OCI-LY3 (cell line): ENCODE measurements around the gene EDN1.

ENCODE experiments used
- H2AFZ ChIP-seq: fragments of 200-600, 300-600 bp; shearing (Covaris generic); 2 replicates; pipeline ENCODE4 v1.6.0; 2014; ENCODE audit warnings: antibody characterized with exemption, low read depth, low read length
- H3K27ac ChIP-seq: fragments of 200-600, 300-600 bp; sonication (generic); 2 replicates; pipeline ENCODE4 v1.5.1; 2014; ENCODE audit warnings: mild to moderate bottlenecking, low read length, moderate library complexity, mixed read lengths
- H3K27me3 ChIP-seq: fragments of 200-600, 300-600 bp; sonication (generic); 2 replicates; pipeline ENCODE4 v1.6.1; 2014; ENCODE audit warnings: low read depth, low read length, mixed read lengths
- H3K36me3 ChIP-seq: fragments of 200-600, 300-600 bp; sonication (generic); replicated peaks from 2 replicates; pipeline ENCODE3; 2014; ENCODE audit warnings: low read depth, low read length, mixed read lengths
- H3K4me1 ChIP-seq: fragments of 300-600, 200-600 bp; sonication (generic); 2 replicates; pipeline ENCODE4 v1.6.1; 2014; ENCODE audit warnings: low read length, mixed read lengths
- H3K4me2 ChIP-seq: fragments of 200-600, 300-600 bp; sonication (generic); 2 replicates; pipeline ENCODE4 v1.6.1; 2014; ENCODE audit warnings: low read length, mixed read lengths
- H3K4me3 ChIP-seq: fragments of 300-600, 200-600 bp; sonication (generic); 2 replicates; pipeline ENCODE4 v1.5.1; 2014; ENCODE audit warnings: antibody characterized with exemption, mild to moderate bottlenecking, low read length, moderate library complexity
- H3K79me2 ChIP-seq: fragments of 300-600, 200-600 bp; shearing (Covaris generic); 2 replicates; pipeline ENCODE4 v1.6.1; 2014; ENCODE audit warnings: mild to moderate bottlenecking, low read length, mixed read lengths
- H3K9ac ChIP-seq: fragments of 300-600, 200-600 bp; shearing (Covaris generic); 2 replicates; pipeline ENCODE4 v1.6.0; 2014; ENCODE audit warnings: mild to moderate bottlenecking, low read length, moderate library complexity
- H3K9me3 ChIP-seq: fragments of 200-600, 300-600 bp; shearing (Covaris generic); 2 replicates; pipeline ENCODE4 v1.6.1; 2014; ENCODE audit warnings: low read length, mixed read lengths; ENCODE audit not compliant: insufficient read depth
- H4K20me1 ChIP-seq: fragments of 200-600, 300-600 bp; sonication (generic); 2 replicates; pipeline ENCODE4 v1.6.1; 2016; ENCODE audit warnings: low read length, mixed read lengths; ENCODE audit not compliant: insufficient read depth
- EZH2phosphoT487 ChIP-seq: fragments of 200-600 bp; shearing (Covaris generic); IDR thresholded peaks from 2 replicates; pipeline ENCODE4 v1.6.1; 2018; ENCODE audit warnings: antibody characterized with exemption, mixed run types, low read depth
- TF ChIP-seq, protein P1 (sequence below): fragments of 200-600, 300-600 bp; sonication (generic); IDR thresholded peaks from 2 replicates; pipeline ENCODE4 v1.5.1; 2014; ENCODE audit warnings: antibody characterized with exemption, low read length, low read depth

EDN1 gene

DNA sequence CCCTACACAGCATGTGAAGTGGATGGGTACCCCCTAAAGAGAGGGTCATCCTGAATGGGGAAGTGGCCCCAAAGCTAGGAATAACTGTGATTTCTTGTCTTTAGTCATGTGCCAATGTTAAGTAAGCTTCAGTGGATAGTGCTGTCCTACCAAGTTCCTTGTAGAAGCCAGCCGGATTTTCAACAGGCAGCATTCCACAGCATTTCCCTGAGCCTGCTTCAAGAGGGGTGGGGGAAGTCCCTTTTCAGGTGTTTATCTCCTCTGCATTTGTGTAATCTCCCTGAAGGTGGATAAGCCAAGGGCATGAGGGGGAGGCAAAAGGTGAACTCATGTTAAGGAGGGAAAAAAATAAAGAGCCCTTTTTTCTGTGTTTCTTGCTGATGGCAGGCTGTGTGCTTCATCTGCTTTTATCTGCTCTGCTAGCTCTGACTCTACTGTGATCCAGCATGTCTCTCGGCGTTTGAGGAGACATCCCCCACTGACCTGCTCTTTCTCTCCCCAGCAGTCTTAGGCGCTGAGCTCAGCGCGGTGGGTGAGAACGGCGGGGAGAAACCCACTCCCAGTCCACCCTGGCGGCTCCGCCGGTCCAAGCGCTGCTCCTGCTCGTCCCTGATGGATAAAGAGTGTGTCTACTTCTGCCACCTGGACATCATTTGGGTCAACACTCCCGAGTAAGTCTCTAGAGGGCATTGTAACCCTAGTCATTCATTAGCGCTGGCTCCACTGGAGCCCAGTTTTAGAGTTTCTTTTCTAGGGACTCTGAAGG is 1.9 kb downstream of the EDN1 start:
- peaks cover 35% of the 10 kb centered on the region for H3K27me3 ChIP-seq
- H3K4me1 ChIP-seq = peaks cover 8% of the 10 kb centered on the region; the same call in 1 of the 2 replicates
- H2AFZ ChIP-seq = no peak overlapping the region
- H3K4me2 ChIP-seq = no peak overlapping the region
- H3K9ac ChIP-seq = no peak overlapping the region
- no peak overlapping the region for H3K27ac ChIP-seq
- no peaks in the 10 kb centered on the region for H4K20me1 ChIP-seq
- no peaks in the 10 kb centered on the region for H3K9me3 ChIP-seq
- H3K79me2 ChIP-seq = no peaks in the 10 kb centered on the region
- TF ChIP-seq EZH2phosphoT487 = no peak
- TF ChIP-seq, protein P1, sequence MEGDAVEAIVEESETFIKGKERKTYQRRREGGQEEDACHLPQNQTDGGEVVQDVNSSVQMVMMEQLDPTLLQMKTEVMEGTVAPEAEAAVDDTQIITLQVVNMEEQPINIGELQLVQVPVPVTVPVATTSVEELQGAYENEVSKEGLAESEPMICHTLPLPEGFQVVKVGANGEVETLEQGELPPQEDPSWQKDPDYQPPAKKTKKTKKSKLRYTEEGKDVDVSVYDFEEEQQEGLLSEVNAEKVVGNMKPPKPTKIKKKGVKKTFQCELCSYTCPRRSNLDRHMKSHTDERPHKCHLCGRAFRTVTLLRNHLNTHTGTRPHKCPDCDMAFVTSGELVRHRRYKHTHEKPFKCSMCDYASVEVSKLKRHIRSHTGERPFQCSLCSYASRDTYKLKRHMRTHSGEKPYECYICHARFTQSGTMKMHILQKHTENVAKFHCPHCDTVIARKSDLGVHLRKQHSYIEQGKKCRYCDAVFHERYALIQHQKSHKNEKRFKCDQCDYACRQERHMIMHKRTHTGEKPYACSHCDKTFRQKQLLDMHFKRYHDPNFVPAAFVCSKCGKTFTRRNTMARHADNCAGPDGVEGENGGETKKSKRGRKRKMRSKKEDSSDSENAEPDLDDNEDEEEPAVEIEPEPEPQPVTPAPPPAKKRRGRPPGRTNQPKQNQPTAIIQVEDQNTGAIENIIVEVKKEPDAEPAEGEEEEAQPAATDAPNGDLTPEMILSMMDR = peak; percentile 19
- no peak overlapping the region for H3K4me3 ChIP-seq
- no peaks in the 10 kb centered on the region for H3K36me3 ChIP-seq

DNA sequence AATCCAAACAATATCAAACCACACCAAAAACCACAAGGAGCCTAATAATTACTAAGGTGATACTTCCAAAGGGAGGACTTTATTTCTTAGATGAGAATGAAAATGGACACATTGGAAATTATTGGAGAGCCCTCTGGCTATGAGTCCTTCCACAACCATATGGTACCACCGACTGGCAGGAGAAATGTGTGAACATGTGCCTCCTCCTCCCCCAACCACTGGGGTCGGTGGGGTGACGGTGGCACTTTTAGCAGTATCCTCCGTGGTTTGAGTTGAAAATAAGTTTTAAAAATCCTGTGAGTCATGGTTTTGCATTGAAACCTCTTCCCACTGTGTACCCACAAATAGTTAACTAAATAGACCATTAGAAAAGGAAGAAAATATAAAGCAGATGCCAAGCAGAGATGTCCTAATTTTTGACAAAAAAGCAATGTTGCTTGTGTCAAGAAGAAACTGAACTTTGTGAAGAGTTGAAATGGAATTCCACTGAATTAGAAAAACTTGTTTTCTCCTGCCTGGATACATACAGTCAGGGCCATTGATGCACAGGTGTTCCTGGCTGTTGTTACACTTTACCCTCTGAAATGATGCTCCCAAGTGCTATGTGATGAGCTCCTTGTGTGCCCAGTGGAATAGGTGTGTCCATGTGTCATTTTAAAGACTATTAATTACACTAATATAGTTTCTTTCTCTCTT is 3.2 kb downstream of the EDN1 start:
- H4K20me1 ChIP-seq = no peaks in the 10 kb centered on the region
- no peaks in the 10 kb centered on the region for H3K36me3 ChIP-seq
- peaks cover 35% of the 10 kb centered on the region for H3K27me3 ChIP-seq
- peaks cover 8% of the 10 kb centered on the region; the same call in 1 of the 2 replicates for H3K4me1 ChIP-seq
- no peak overlapping the region for H3K4me3 ChIP-seq
- TF ChIP-seq, protein P1 = no peak
- no peak for TF ChIP-seq EZH2phosphoT487
- no peaks in the 10 kb centered on the region for H3K79me2 ChIP-seq
- H3K4me2 ChIP-seq = no peak overlapping the region
- no peak overlapping the region for H2AFZ ChIP-seq
- no peak overlapping the region for H3K9ac ChIP-seq
- no peaks in the 10 kb centered on the region for H3K9me3 ChIP-seq
- no peak overlapping the region for H3K27ac ChIP-seq

- TF ChIP-seq EZH2phosphoT487 = no peak
- TF ChIP-seq, protein P1 = no peak
- no peaks in the 10 kb centered on the region for H4K20me1 ChIP-seq
- H3K27ac ChIP-seq = no peak overlapping the region
- peaks cover 6% of the 10 kb centered on the region; the same call in 1 of the 2 replicates for H3K4me1 ChIP-seq
- H3K4me2 ChIP-seq = no peak overlapping the region
- H3K36me3 ChIP-seq = no peaks in the 10 kb centered on the region
- no peaks in the 10 kb centered on the region for H3K9me3 ChIP-seq
- no peak overlapping the region for H3K4me3 ChIP-seq
- H3K9ac ChIP-seq = no peak overlapping the region
- peaks cover 35% of the 10 kb centered on the region for H3K27me3 ChIP-seq
- no peak overlapping the region for H2AFZ ChIP-seq
- no peaks in the 10 kb centered on the region for H3K79me2 ChIP-seq
Observed at GRCh38 chr6:12293931-12294807, 4.0 kb downstream of the EDN1 start.
